Heart left ventricle (tissue), 13 donors: ENCODE data around the gene RBM15.

Experiments used
- CTCF ChIP-seq, 12 donors: fragments of 200-600 bp; sonication (generic) in 4 of 12; IDR thresholded peaks; one replicate each; pipeline versions ENCODE4 v1.5.0 to v1.8.0; 2018 to 2022; ENCODE audit warnings: antibody characterized with exemption in 12 of 12, mild to moderate bottlenecking in 5 of 12
- POLR2A ChIP-seq, 2 donors: fragments of 450-650 bp; IDR thresholded peaks; one replicate each; pipeline ENCODE4 v1.6.1; 2017; ENCODE audit warnings: antibody characterized with exemption in 2 of 2, mild to moderate bottlenecking in 2 of 2, moderate library complexity in 2 of 2
- donor health status: ischemic (EF 13 %, LVEDD 7.1; RV severe dilation, severe dysfunction).
- donor health status: DM: no; HTN: yes; CAD: no.
- donor health status: DM: no; HTN: no; CAD: no.
- donor health status: ischemic (EF 25% LVEDD 6.9; RV normal size, moderate dysfunction).
- donor health status: ischemic (EF 25% LVEDD 5.7; RV mildly dilated, moderate dysfunction).
- donor health status: ischemic (EF 35%, LVEDD 5.7; RV mildly dilated, moderate dysfunction).
- donor health status: nonischemic (EF 11% LVEDD 7.7; RV severe dilation, severe dysfunction).
- donor health status: DM: yes; HTN: yes; CAD: no.
- donor health status: PGD.
- donor health status: ischemic (EF 29% LVEDD 5.4; RV normal size, mild dysfunction).
- donor health status: nonischemic (EF 23%, LVEDD 6.1; RV moderate dilation, normal function).

- no peak for TF ChIP-seq POLR2A (IDR thresholded peaks at IDR 0.05)
- no peak for TF ChIP-seq CTCF (IDR thresholded peaks at IDR 0.05)
Measured at GRCh38 chr1:110326826-110327225, 12.4 kb upstream of the RBM15 start.
